ENCODE measurements around the gene KRTAP9-3. TPM values are rescaled to one million over a fixed set of nuclear protein-coding genes. Genes with fewer than 3 reads are reported as not detected.

KRTAP9-3 gene
- polyA plus RNA-seq, 3 donors, result not detected

DNA sequence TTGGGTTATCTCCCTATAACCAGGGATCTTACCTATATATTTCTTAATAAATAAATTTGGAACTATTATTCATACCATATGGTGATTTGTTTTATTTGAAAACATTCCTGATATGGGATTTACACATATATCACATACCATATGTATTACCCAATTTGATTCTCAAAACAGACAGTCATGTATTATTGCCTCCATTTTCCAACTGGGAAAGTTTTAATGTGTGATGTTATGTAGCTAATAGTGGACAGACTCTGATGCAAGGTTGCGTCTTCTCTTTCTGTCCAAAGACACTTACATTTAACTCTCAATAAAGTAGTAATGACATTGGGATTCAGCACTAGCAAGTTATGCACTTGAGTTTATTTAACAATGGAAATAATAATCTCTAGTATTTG is 24.0 kb downstream of the KRTAP9-3 start:
- Mint-ChIP-seq H3K4me1 (no peaks in the 10 kb centered on the region), H3K4me3 (no peak overlapping the region), H3K27me3 (ENCODE audit: low read depth in 3 of 3) (peaks cover 0 to 8% (median 7%) of the 10 kb centered on the region in 3 donors), H3K36me3 (no peaks in the 10 kb centered on the region), H3K9me3 (peaks cover 0 to 1% (median 0%) of the 10 kb centered on the region in 7 donors), H3K27ac (no peak overlapping the region)
- Histone ChIP-seq H3K4me3 (replicated peaks in 1 of 3; ENCODE audit: low read depth in 2 of 3, low read length in 3 of 3) (no peak overlapping the region), H4K20me1 (ENCODE audit: insufficient read depth, low read length) (no peaks in the 10 kb centered on the region), H3K9ac (ENCODE audit: insufficient read depth, low read length, poor library complexity, severe bottlenecking) (no peak overlapping the region), H3K27ac (ENCODE audit: low read depth in 1 of 2, low read length in 2 of 2) (no peak overlapping the region), H3K4me1 (ENCODE audit: control insufficient read depth in 1 of 2, insufficient read depth in 2 of 2, low read length in 2 of 2) (no peaks in the 10 kb centered on the region), H3K79me2 (ENCODE audit: insufficient read depth, low read length) (no peaks in the 10 kb centered on the region), H3K9me3 (replicated peaks in 1 of 2; ENCODE audit: control insufficient read depth in 1 of 2, insufficient read depth in 1 of 2, low read length in 2 of 2) (no peaks in the 10 kb centered on the region), H3K36me3 (replicated peaks in 1 of 2; ENCODE audit: control insufficient read depth in 1 of 2, insufficient read depth in 2 of 2, low read length in 2 of 2) (no peaks in the 10 kb centered on the region), H3K27me3 (ENCODE audit: control insufficient read depth in 2 of 2, insufficient read depth in 2 of 2, low read length in 2 of 2) (peaks cover 0 to 4% of the 10 kb centered on the region in 2 donors), H2AFZ (ENCODE audit: insufficient read depth, low read depth, low read length, poor library complexity, severe bottlenecking) (no peak overlapping the region), H3K4me2 (replicated peaks; ENCODE audit: extremely low read depth, low read length, poor library complexity, severe bottlenecking) (no peak overlapping the region)
- intact Hi-C loops (cut with micrococcal nuclease), result no loop called here
- WGBS (ENCODE audit: insufficient coverage), result no CpG with 5 or more reads among the region's 1 CpG
- TF ChIP-seq, protein P1, sequence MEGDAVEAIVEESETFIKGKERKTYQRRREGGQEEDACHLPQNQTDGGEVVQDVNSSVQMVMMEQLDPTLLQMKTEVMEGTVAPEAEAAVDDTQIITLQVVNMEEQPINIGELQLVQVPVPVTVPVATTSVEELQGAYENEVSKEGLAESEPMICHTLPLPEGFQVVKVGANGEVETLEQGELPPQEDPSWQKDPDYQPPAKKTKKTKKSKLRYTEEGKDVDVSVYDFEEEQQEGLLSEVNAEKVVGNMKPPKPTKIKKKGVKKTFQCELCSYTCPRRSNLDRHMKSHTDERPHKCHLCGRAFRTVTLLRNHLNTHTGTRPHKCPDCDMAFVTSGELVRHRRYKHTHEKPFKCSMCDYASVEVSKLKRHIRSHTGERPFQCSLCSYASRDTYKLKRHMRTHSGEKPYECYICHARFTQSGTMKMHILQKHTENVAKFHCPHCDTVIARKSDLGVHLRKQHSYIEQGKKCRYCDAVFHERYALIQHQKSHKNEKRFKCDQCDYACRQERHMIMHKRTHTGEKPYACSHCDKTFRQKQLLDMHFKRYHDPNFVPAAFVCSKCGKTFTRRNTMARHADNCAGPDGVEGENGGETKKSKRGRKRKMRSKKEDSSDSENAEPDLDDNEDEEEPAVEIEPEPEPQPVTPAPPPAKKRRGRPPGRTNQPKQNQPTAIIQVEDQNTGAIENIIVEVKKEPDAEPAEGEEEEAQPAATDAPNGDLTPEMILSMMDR (IDR thresholded peaks at IDR 0.05), result no peak
- no peak for DNase-seq

DNA sequence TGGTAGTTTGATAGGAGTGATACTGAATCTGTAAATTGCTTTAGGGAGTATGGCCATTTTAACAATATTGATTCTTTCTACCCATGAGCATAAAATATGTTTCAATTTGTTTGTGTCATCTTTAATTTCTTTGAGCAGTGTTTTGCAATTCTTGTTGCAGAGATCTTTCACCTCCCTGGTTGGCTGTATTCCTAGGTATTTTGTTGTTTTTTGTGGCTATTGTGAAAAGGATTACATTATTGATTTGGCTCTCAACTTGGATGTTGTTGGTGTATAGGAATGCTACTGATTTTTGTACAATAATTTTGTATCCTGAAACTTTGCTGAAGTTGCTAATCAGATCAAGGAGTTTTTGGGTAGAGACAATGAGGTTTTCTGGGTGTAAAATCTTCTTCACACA is 26.2 kb downstream of the KRTAP9-3 start:
- Histone ChIP-seq H3K4me2 (replicated peaks; ENCODE audit: extremely low read depth, low read length, poor library complexity, severe bottlenecking) (no peak overlapping the region), H4K20me1 (ENCODE audit: insufficient read depth, low read length) (no peaks in the 10 kb centered on the region), H3K27ac (ENCODE audit: low read depth in 1 of 2, low read length in 2 of 2) (no peak overlapping the region), H3K4me1 (ENCODE audit: control insufficient read depth in 1 of 2, insufficient read depth in 2 of 2, low read length in 2 of 2) (no peaks in the 10 kb centered on the region), H3K79me2 (ENCODE audit: insufficient read depth, low read length) (no peaks in the 10 kb centered on the region), H3K9ac (ENCODE audit: insufficient read depth, low read length, poor library complexity, severe bottlenecking) (no peak overlapping the region), H3K36me3 (replicated peaks in 1 of 2; ENCODE audit: control insufficient read depth in 1 of 2, insufficient read depth in 2 of 2, low read length in 2 of 2) (no peaks in the 10 kb centered on the region), H2AFZ (ENCODE audit: insufficient read depth, low read depth, low read length, poor library complexity, severe bottlenecking) (no peak overlapping the region), H3K27me3 (ENCODE audit: control insufficient read depth in 2 of 2, insufficient read depth in 2 of 2, low read length in 2 of 2) (peaks cover 0 to 6% of the 10 kb centered on the region in 2 donors), H3K9me3 (replicated peaks in 1 of 2; ENCODE audit: control insufficient read depth in 1 of 2, insufficient read depth in 1 of 2, low read length in 2 of 2) (no peaks in the 10 kb centered on the region), H3K4me3 (replicated peaks in 1 of 3; ENCODE audit: low read depth in 2 of 3, low read length in 3 of 3) (no peak overlapping the region)
- Mint-ChIP-seq H3K4me1 (no peaks in the 10 kb centered on the region), H3K27me3 (ENCODE audit: low read depth in 3 of 3) (peaks cover 6 to 11% (median 10%) of the 10 kb centered on the region in 3 donors), H3K4me3 (no peak overlapping the region), H3K36me3 (no peaks in the 10 kb centered on the region), H3K27ac (no peak overlapping the region), H3K9me3 (peaks cover 0 to 3% (median 0%) of the 10 kb centered on the region in 7 donors)
- intact Hi-C loops (cut with micrococcal nuclease), result no loop called here
- DNase-seq, result no peak
- TF ChIP-seq, protein P1 (IDR thresholded peaks at IDR 0.05), result no peak
